Neural progenitor cell (in vitro differentiated cells): Measurements from ENCODE around the gene SLC7A7. TPM values are rescaled to one million over a fixed set of nuclear protein-coding genes. Genes with fewer than 3 reads are reported as not detected.

Experiments used
- DNase-seq: peaks from one replicate; pipeline ENCODE4 v3.0.0-alpha.2; 2016; ENCODE audit warnings: low spot score
- H2AFZ ChIP-seq: fragments of 200-600 bp; sonication (generic); replicated peaks from 2 replicates; pipeline ENCODE4 v1.6.1; 2016; ENCODE audit warnings: antibody characterized with exemption
- H3F3A ChIP-seq: fragments of 200-600 bp; sonication (generic); 2 replicates; pipeline ENCODE4 v1.6.1; 2016; ENCODE audit warnings: antibody characterized with exemption, low read depth
- H3K27ac ChIP-seq: fragments of 200-600 bp; sonication (generic); 2 replicates; pipeline ENCODE4 v1.5.1; 2016; ENCODE audit warnings: mild to moderate bottlenecking
- H3K27me3 ChIP-seq: fragments of 200-600 bp; sonication (generic); 2 replicates; pipeline ENCODE4 v1.6.1; 2016; ENCODE audit warnings: mild to moderate bottlenecking, moderate library complexity
- H3K36me3 ChIP-seq: fragments of 200-600 bp; sonication (generic); 2 replicates; pipeline ENCODE4 v1.5.1; 2016
- H3K4me1 ChIP-seq: fragments of 200-600 bp; sonication (generic); 2 replicates; pipeline ENCODE4 v1.6.1; 2016; ENCODE audit warnings: mixed run types
- H3K4me2 ChIP-seq: fragments of 200-600 bp; sonication (generic); 2 replicates; pipeline ENCODE4 v1.6.1; 2016
- H3K4me3 ChIP-seq: fragments of 200-600 bp; sonication (generic); 2 replicates; pipeline ENCODE4 v1.5.1; 2016
- H3K79me2 ChIP-seq: fragments of 200-600 bp; sonication (generic); 2 replicates; pipeline ENCODE4 v1.6.1; 2016; ENCODE audit warnings: low read depth
- H3K9ac ChIP-seq: fragments of 200-600 bp; sonication (generic); 2 replicates; pipeline ENCODE4 v1.6.1; 2016
- H3K9me3 ChIP-seq: fragments of 200-600 bp; sonication (generic); 2 replicates; pipeline ENCODE4 v1.5.1; 2016; ENCODE audit warnings: low read depth
- H4K20me1 ChIP-seq: fragments of 200-600 bp; sonication (generic); 2 replicates; pipeline ENCODE4 v1.6.1; 2016; ENCODE audit warnings: low read depth
- H3K27ac Mint-ChIP-seq: 3 replicates; pipeline ENCODE4 v1.8.0; 2021; ENCODE audit warnings: mixed read lengths
- H3K27me3 Mint-ChIP-seq: 2 replicates; pipeline ENCODE4 v1.8.0; 2022; ENCODE audit warnings: low read depth, mild to moderate bottlenecking, inconsistent platforms, moderate library complexity, mixed read lengths; ENCODE audit not compliant: insufficient read depth
- H3K36me3 Mint-ChIP-seq: 3 replicates; pipeline ENCODE4 v1.8.0; 2021; ENCODE audit warnings: mixed read lengths
- H3K4me1 Mint-ChIP-seq: 3 replicates; pipeline ENCODE4 v1.8.0; 2021; ENCODE audit warnings: mixed read lengths
- H3K4me3 Mint-ChIP-seq: 3 replicates; pipeline ENCODE4 v1.8.0; 2021; ENCODE audit warnings: mild to moderate bottlenecking, moderate library complexity, mixed read lengths
- H3K9me3 Mint-ChIP-seq: 3 replicates; pipeline ENCODE4 v1.8.0; 2020; ENCODE audit warnings: mixed read lengths
- EZH2 ChIP-seq: fragments of 200-600 bp; sonication (generic); IDR thresholded peaks from 2 replicates; pipeline ENCODE4 v1.6.1; 2017; ENCODE audit warnings: antibody characterized with exemption, mild to moderate bottlenecking, moderate library complexity
- EZH2phosphoT487 ChIP-seq: fragments of 200-600 bp; sonication (generic); IDR thresholded peaks from 2 replicates; pipeline ENCODE4 v1.6.1; 2017; ENCODE audit warnings: antibody characterized with exemption
- total RNA-seq: library from RNA; depleted of rRNA; stranded (reverse); fragments of >200 nt; gene quantifications from 2 replicates; pipeline ENCODE4 v1.2.3, GENCODE V29; 2015; ENCODE audit warnings: low replicate concordance
- TF ChIP-seq, protein P1 (sequence below): fragments of 200-600 bp; sonication (generic); IDR thresholded peaks from 2 replicates; pipeline ENCODE4 v1.5.1; 2017; ENCODE audit warnings: antibody characterized with exemption, mild to moderate bottlenecking

Gene SLC7A7
- total RNA-seq, 1 donor from 2014 or later = 5.6 TPM

DNA sequence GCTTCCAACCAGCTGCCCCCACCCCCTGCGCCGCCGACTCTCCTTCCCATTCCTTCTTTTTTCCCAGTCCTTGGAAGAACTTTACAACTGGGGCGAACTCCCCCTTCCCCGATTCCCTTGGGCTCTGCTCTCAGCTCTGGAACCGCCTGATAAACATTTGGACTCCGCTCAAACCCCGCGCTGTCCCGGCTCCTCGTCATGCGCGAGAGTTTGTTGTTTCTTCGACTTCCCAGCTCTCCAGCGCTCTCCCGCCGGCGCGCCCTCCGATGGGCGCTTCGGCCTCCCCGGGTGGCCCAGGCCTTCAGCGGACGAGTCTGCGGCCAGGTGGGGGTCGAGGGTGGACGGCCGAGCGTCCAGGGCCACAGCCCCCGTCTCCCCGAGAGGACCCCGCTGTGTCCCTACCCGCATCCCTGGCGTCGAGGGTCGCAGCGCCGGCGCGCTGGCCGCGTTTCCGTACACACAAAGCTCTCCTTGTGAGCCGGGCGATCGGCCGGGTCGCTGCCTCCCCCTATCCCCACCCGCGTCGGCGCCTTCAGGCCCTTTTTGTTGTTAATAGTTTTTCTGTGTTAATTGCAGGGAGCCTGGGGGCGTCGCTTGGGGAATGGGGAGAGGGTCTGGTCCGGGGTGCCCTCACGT is 22.0 kb upstream of the SLC7A7 start:
- Histone ChIP-seq H3K36me3 (no peaks in the 10 kb centered on the region), H2AFZ (peak overlapping the region; percentile 95), H3K79me2 (peaks cover 10% of the 10 kb centered on the region), H3K4me2 (peak overlapping the region; percentile 90), H3K4me3 (peak overlapping the region; percentile 72), H3K9ac (peak overlapping the region; percentile 32), H3F3A (peaks cover 36% of the 10 kb centered on the region), H3K27me3 (peaks cover 26% of the 10 kb centered on the region), H3K9me3 (no peaks in the 10 kb centered on the region), H3K27ac (no peak overlapping the region), H4K20me1 (no peaks in the 10 kb centered on the region), H3K4me1 (peaks cover 9% of the 10 kb centered on the region)
- peak; percentile 53 for DNase-seq
- H3K27me3 Mint-ChIP-seq = peaks cover 23% of the 10 kb centered on the region
- peaks cover 18% of the 10 kb centered on the region for H3K4me1 Mint-ChIP-seq
- H3K36me3 Mint-ChIP-seq = peaks cover 8% of the 10 kb centered on the region
- H3K27ac Mint-ChIP-seq = peak overlapping the region; percentile 26
- peak; percentile 62 for TF ChIP-seq EZH2
- peak; percentile 61 for TF ChIP-seq EZH2phosphoT487
- TF ChIP-seq, protein P1, sequence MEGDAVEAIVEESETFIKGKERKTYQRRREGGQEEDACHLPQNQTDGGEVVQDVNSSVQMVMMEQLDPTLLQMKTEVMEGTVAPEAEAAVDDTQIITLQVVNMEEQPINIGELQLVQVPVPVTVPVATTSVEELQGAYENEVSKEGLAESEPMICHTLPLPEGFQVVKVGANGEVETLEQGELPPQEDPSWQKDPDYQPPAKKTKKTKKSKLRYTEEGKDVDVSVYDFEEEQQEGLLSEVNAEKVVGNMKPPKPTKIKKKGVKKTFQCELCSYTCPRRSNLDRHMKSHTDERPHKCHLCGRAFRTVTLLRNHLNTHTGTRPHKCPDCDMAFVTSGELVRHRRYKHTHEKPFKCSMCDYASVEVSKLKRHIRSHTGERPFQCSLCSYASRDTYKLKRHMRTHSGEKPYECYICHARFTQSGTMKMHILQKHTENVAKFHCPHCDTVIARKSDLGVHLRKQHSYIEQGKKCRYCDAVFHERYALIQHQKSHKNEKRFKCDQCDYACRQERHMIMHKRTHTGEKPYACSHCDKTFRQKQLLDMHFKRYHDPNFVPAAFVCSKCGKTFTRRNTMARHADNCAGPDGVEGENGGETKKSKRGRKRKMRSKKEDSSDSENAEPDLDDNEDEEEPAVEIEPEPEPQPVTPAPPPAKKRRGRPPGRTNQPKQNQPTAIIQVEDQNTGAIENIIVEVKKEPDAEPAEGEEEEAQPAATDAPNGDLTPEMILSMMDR = no peak
- no peaks in the 10 kb centered on the region for H3K9me3 Mint-ChIP-seq
- H3K4me3 Mint-ChIP-seq = peak overlapping the region; percentile 93

DNA sequence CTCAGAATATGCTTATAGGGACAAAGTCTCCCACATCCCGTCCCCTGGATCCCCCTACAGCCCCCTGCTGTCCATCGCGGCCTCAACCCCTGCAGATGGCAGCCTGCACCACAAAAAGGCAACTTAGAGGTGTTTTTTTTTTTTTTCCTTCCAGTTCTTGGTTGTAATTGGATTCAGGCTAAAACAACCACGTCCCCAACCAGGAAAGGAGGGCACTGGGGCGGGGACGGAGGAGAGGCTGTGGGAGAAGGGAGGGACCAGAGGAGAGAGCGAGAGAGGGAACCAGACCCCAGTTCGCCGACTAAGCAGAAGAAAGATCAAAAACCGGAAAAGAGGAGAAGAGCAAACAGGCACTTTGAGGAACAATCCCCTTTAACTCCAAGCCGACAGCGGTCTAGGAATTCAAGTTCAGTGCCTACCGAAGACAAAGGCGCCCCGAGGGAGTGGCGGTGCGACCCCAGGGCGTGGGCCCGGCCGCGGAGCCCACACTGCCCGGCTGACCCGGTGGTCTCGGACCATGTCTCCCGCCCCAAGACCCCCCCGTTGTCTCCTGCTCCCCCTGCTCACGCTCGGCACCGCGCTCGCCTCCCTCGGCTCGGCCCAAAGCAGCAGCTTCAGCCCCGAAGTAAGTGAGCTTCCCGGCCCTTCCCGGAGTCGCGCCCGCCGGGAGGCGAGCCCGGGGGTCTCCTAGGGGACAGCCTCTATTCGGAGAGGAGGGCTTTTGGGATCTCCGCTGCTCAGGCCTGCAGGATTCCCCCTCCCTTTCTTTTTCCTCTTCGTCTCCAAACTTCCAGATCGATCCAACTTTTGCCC is 21.3 kb upstream of the SLC7A7 start, which contains the start of gene MMP14:
MMP14 (plus strand) TSS at position 285 of the 813 bp plus-strand sequence; CDS start at position 518, 233 bp downstream.
- Mint-ChIP-seq H3K27me3 (peaks cover 23% of the 10 kb centered on the region), H3K4me3 (peak within 1 kb of the TSS; percentile 93), H3K36me3 (peaks cover 11% of the 10 kb centered on the region), H3K4me1 (peaks cover 16% of the 10 kb centered on the region), H3K9me3 (no peaks in the 10 kb centered on the region), H3K27ac (peak within 1 kb of the TSS; percentile 72)
- Histone ChIP-seq H3K4me2 (peak within 1 kb of the TSS; percentile 90), H3K9ac (peak within 1 kb of the TSS; percentile 32), H3K36me3 (peaks cover 2% of the 10 kb centered on the region), H3K4me1 (peaks cover 9% of the 10 kb centered on the region), H3K9me3 (no peaks in the 10 kb centered on the region), H3K79me2 (peaks cover 12% of the 10 kb centered on the region), H3F3A (peaks cover 36% of the 10 kb centered on the region), H3K27ac (no peak within 1 kb of the TSS), H3K4me3 (peak within 1 kb of the TSS; percentile 72), H4K20me1 (no peaks in the 10 kb centered on the region), H3K27me3 (peaks cover 26% of the 10 kb centered on the region), H2AFZ (peak within 1 kb of the TSS; percentile 95)
- TF ChIP-seq, protein P1 = peak; percentile 38
- TF ChIP-seq EZH2 = no peak
- DNase-seq = peak; percentile 48

DNA sequence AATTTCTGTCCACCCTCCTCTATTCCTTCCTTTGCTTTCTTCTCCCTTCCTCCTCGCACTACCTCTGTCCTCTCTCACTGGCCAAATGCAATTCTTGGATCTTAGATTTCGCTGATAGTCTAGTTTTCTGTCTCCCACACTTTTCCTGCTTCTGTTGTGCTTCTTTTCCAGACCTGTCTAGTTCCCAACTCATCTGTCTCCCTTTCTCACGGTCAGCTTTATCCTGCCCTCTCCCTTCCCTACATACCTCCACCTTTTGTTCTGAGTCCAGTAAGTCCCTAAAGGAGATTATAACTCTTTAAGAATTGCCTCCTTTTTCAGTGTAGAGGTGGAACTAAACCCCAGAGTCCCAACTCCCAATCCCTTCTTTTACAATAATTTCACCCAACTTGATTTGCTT is 20.3 kb upstream of the SLC7A7 start:
- H3K4me1 ChIP-seq = peaks cover 13% of the 10 kb centered on the region
- H3K9me3 Mint-ChIP-seq = no peaks in the 10 kb centered on the region
- H3K4me3 ChIP-seq = no peak overlapping the region
- peaks cover 26% of the 10 kb centered on the region for H3K27me3 ChIP-seq
- H3F3A ChIP-seq = peaks cover 36% of the 10 kb centered on the region
- H3K9ac ChIP-seq = no peak overlapping the region
- peaks cover 22% of the 10 kb centered on the region for H3K79me2 ChIP-seq
- H3K27ac Mint-ChIP-seq = no peak overlapping the region
- H3K27me3 Mint-ChIP-seq = peaks cover 23% of the 10 kb centered on the region
- no peak for TF ChIP-seq EZH2phosphoT487
- TF ChIP-seq EZH2 = no peak
- TF ChIP-seq, protein P1 = no peak
- H3K36me3 ChIP-seq = peaks cover 5% of the 10 kb centered on the region
- no peak for DNase-seq
- H2AFZ ChIP-seq = no peak overlapping the region
- H3K27ac ChIP-seq = no peak overlapping the region
- H3K4me1 Mint-ChIP-seq = peaks cover 19% of the 10 kb centered on the region
- H4K20me1 ChIP-seq = no peaks in the 10 kb centered on the region
- peak overlapping the region; percentile 90 for H3K4me2 ChIP-seq
- H3K9me3 ChIP-seq = no peaks in the 10 kb centered on the region
- peaks cover 14% of the 10 kb centered on the region for H3K36me3 Mint-ChIP-seq
- peak overlapping the region; percentile 93 for H3K4me3 Mint-ChIP-seq
